Right forelimb (tissue), 1 donor: ENCODE data around the gene FBXL13.
A peak's percentile ranks its signal among the peaks of the same experiment; 100 is the strongest.
"Not testable (repeated sequence)": the region's sequence is repeated elsewhere in the genome, so short reads cannot be mapped to it uniquely, and the experiment has no call there.

ENCODE experiments used
- DNase-seq: peaks from one replicate; pipeline ENCODE4 v3.0.0-alpha.2; 2018

Gene FBXL13

GRCh38 chr7:103074519-103075336 is at the start of gene FBXL13, which contains the start of gene ARMC10:
FBXL13 (minus strand) TSS chr7:103074796.
ARMC10 (plus strand) TSS chr7:103075140; CDS start chr7:103075273, 133 bp downstream.
- DNase-seq: peak; percentile 97

- DNase-seq: no peak
Measured at GRCh38 chr7:103123529-103123928, 48.9 kb upstream of the FBXL13 start.

- no peak for DNase-seq
Measured at GRCh38 chr7:103121641-103122040, 47.0 kb upstream of the FBXL13 start.

GRCh38 chr7:103120362-103120761 is 45.8 kb upstream of the FBXL13 start:
- no peak for DNase-seq

GRCh38 chr7:103119791-103120291 is 45.2 kb upstream of the FBXL13 start:
- no peak for DNase-seq

- no peak for DNase-seq
Measured at GRCh38 chr7:103117465-103117864, 42.9 kb upstream of the FBXL13 start.

GRCh38 chr7:103116991-103117390 is 42.4 kb upstream of the FBXL13 start:
- DNase-seq: no peak

GRCh38 chr7:103116511-103116910 is 41.9 kb upstream of the FBXL13 start:
- DNase-seq: no peak

GRCh38 chr7:103115771-103116170 is 41.2 kb upstream of the FBXL13 start:
- DNase-seq: no peak

- DNase-seq: no peak
Measured at GRCh38 chr7:103114576-103115008, 40.0 kb upstream of the FBXL13 start.

GRCh38 chr7:103113164-103113563 is 38.6 kb upstream of the FBXL13 start:
- no peak for DNase-seq

- DNase-seq: not testable (repeated sequence)
Measured at GRCh38 chr7:103106703-103107070, 32.1 kb upstream of the FBXL13 start.

- DNase-seq: no peak
Measured at GRCh38 chr7:103106005-103106702, 31.6 kb upstream of the FBXL13 start.

GRCh38 chr7:103101543-103101942 is 26.9 kb upstream of the FBXL13 start:
- DNase-seq: no peak

GRCh38 chr7:103100348-103100747 is 25.8 kb upstream of the FBXL13 start:
- DNase-seq: no peak

- no peak for DNase-seq
Measured at GRCh38 chr7:103097041-103097440, 22.4 kb upstream of the FBXL13 start.

GRCh38 chr7:103095558-103095957 is 21.0 kb upstream of the FBXL13 start:
- not testable (repeated sequence) for DNase-seq

GRCh38 chr7:103094102-103094501 is 19.5 kb upstream of the FBXL13 start:
- no peak for DNase-seq

- no peak for DNase-seq
Measured at GRCh38 chr7:103093429-103093828, 18.8 kb upstream of the FBXL13 start.

- DNase-seq: not testable (repeated sequence)
Measured at GRCh38 chr7:103092321-103092720, 17.7 kb upstream of the FBXL13 start.

- DNase-seq: no peak
Measured at GRCh38 chr7:103083210-103083609, 8.6 kb upstream of the FBXL13 start.

GRCh38 chr7:103082497-103082896 is 7.9 kb upstream of the FBXL13 start:
- DNase-seq: no peak

- no peak for DNase-seq
Measured at GRCh38 chr7:103080923-103081322, 6.3 kb upstream of the FBXL13 start.

GRCh38 chr7:103079836-103080235 is 5.2 kb upstream of the FBXL13 start:
- no peak for DNase-seq
